ENCODE data around the gene GMNN. TPM values are rescaled to one million over a fixed set of nuclear protein-coding genes. Genes with fewer than 3 reads are reported as not detected.

Gene GMNN
- total RNA-seq, 1 donor, result 41.7 TPM

GRCh38 chr6:24796616-24797290, 22.0 kb downstream of the GMNN start:
- H3K4me3 ChIP-seq (ENCODE audit: low read depth, low read length), result no peak overlapping the region
- no peak for DNase-seq (ENCODE audit: low read depth)
- TF ChIP-seq, protein P1, sequence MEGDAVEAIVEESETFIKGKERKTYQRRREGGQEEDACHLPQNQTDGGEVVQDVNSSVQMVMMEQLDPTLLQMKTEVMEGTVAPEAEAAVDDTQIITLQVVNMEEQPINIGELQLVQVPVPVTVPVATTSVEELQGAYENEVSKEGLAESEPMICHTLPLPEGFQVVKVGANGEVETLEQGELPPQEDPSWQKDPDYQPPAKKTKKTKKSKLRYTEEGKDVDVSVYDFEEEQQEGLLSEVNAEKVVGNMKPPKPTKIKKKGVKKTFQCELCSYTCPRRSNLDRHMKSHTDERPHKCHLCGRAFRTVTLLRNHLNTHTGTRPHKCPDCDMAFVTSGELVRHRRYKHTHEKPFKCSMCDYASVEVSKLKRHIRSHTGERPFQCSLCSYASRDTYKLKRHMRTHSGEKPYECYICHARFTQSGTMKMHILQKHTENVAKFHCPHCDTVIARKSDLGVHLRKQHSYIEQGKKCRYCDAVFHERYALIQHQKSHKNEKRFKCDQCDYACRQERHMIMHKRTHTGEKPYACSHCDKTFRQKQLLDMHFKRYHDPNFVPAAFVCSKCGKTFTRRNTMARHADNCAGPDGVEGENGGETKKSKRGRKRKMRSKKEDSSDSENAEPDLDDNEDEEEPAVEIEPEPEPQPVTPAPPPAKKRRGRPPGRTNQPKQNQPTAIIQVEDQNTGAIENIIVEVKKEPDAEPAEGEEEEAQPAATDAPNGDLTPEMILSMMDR (IDR thresholded peaks at IDR 0.05; ENCODE audit: insufficient read depth, low read length), result no peak

- no peak overlapping the region for H3K4me3 ChIP-seq (ENCODE audit: low read depth, low read length)
- TF ChIP-seq, protein P1 (IDR thresholded peaks at IDR 0.05; ENCODE audit: insufficient read depth, low read length), result no peak
- DNase-seq (ENCODE audit: low read depth), result no peak
Measured at GRCh38 chr6:24797596-24798216, 23.0 kb downstream of the GMNN start.

DNA sequence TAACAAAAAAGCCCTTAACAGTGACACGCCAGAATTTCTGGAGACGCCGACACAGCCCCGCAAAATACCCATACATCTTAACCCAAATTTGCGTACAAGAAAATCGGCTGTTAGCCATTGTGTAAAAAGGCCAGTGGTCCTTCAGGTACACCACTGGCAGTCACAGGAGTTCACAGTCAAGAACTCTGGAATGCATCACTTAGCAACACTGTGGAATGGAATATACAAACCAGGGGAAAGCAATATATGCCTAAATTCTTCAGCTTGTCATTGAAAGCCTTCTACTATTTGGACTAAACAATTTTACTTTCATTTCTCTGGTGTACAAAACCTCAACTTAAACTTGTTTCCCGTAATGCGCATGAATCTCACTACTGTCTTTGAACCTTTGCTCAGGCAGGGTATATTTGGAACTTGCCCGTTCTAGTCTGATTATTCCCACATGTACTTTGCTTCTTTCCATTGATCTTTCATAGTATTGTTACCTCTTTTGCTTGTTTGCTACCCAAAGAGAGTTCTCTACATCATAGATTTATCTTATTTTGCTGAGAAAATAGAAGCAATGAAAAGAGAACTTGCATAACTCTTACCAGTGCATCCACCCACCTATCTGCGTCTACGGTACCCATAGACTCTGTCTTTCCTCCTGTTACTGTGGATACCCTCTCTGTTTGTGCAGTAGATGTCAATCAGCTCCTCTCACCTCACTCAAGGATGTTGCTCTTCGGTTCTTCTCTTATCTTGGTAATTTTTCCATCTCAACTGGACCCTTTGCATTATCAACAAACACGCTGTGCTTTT, 24.2 kb downstream of the GMNN start, which contains the start of gene ARMH2:
Gene ARMH2, minus strand, starts transcription at position 178 of the 801 bp plus-strand sequence. Its CDS starts 60 bp downstream, at position 118.
- H3K4me3 ChIP-seq (ENCODE audit: low read depth, low read length), result no peak within 1 kb of the TSS
- TF ChIP-seq, protein P1 (IDR thresholded peaks at IDR 0.05; ENCODE audit: insufficient read depth, low read length), result no peak
- no peak for DNase-seq (ENCODE audit: low read depth)

DNA sequence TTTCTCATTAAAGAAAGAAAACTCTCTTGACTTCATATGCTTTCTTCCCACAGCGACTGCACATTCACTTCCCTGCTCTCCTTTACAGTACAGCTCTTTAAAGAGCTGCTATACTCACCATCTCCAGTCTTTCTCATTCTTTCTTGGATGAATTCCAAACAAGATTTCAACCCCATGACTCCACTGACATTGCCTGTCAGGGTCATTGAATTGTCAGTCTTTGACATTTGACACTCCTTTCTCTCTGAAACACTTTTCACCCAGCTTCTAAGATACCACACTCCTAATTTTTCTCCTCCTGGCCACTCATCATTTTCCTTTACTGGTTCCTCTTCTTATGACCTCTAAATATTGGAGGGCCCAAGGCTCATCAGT, 24.8 kb downstream of the GMNN start:
- TF ChIP-seq, protein P1 (IDR thresholded peaks at IDR 0.05; ENCODE audit: insufficient read depth, low read length), result no peak
- H3K4me3 ChIP-seq (ENCODE audit: low read depth, low read length), result no peak overlapping the region
- no peak for DNase-seq (ENCODE audit: low read depth)

GRCh38 chr6:24802271-24803059, 27.7 kb downstream of the GMNN start:
- no peak overlapping the region for H3K4me3 ChIP-seq (ENCODE audit: low read depth, low read length)
- TF ChIP-seq, protein P1 (IDR thresholded peaks at IDR 0.05; ENCODE audit: insufficient read depth, low read length), result no peak
- no peak for DNase-seq (ENCODE audit: low read depth)

DNA sequence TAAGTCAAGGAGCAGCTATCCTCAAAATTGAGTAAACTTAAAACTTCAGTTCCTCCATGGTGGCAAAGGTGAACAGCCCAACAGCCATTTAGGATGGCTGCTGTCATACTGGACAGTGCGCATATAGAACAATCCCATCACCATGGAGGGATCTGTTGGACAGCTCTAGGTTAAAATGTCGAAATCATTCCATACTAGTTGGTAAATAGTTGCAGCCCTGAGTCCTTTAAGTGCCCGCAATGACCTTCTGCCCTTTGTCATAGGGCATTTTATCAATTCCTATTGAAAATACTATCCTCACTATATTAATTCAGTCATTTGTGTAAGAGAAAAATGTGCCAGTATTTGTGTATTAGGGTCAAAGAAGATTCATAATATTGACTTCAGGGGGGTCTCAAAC, 32.8 kb downstream of the GMNN start:
- TF ChIP-seq, protein P1 (IDR thresholded peaks at IDR 0.05; ENCODE audit: insufficient read depth, low read length), result no peak
- no peak overlapping the region for H3K4me3 ChIP-seq (ENCODE audit: low read depth, low read length)
- DNase-seq (ENCODE audit: low read depth), result no peak

Data from fibroblast of the aortic adventitia (primary cell).